GM20431 (cell line): ENCODE measurements around the gene CTNNA2.

Source experiments
- in situ Hi-C: fragments of 300-500 bp; cut with MseI, MboI; formaldehyde crosslinking; loops from one replicate; pipeline ENCODE4 v1.15.0; 2020; ENCODE audit warnings: low sequenced_read_pairs; ENCODE audit not compliant: unreplicated experiment

CTNNA2 gene

GRCh38 chr2:79697200-79697599, 184.3 kb downstream of the CTNNA2 start:
- in situ Hi-C loops, result no loop called here

- in situ Hi-C loops, result no loop called here
These were observed 187.8 kb downstream of the CTNNA2 start for GRCh38 chr2:79700651-79701050.

- in situ Hi-C loops, result no loop called here
These were observed 190.1 kb downstream of the CTNNA2 start for GRCh38 chr2:79702905-79703304.

- in situ Hi-C loops, result no loop called here
These were observed 198.2 kb downstream of the CTNNA2 start for GRCh38 chr2:79711098-79711497.

- in situ Hi-C loops, result no loop called here
These were observed 200.4 kb downstream of the CTNNA2 start for GRCh38 chr2:79713131-79713785.

- in situ Hi-C loops, result no loop called here
These were observed 201.4 kb downstream of the CTNNA2 start for GRCh38 chr2:79714283-79714682.

- in situ Hi-C loops, result no loop called here
These were observed 202.5 kb downstream of the CTNNA2 start for GRCh38 chr2:79715338-79715737.

- in situ Hi-C loops, result no loop called here
These were observed 203.4 kb downstream of the CTNNA2 start for GRCh38 chr2:79716266-79716665.

GRCh38 chr2:79717364-79718007, 204.6 kb downstream of the CTNNA2 start:
- in situ Hi-C loops, result no loop called here

- in situ Hi-C loops, result no loop called here
These were observed 208.2 kb downstream of the CTNNA2 start for GRCh38 chr2:79721061-79721460.

GRCh38 chr2:79721966-79722365, 209.1 kb downstream of the CTNNA2 start:
- in situ Hi-C loops, result no loop called here

- in situ Hi-C loops, result no loop called here
These were observed 211.0 kb downstream of the CTNNA2 start for GRCh38 chr2:79723830-79724229.

- in situ Hi-C loops, result no loop called here
These were observed 216.7 kb downstream of the CTNNA2 start for GRCh38 chr2:79729532-79729931.

GRCh38 chr2:79734518-79734917, 221.7 kb downstream of the CTNNA2 start:
- in situ Hi-C loops, result no loop called here

- in situ Hi-C loops, result no loop called here
These were observed 228.1 kb downstream of the CTNNA2 start for GRCh38 chr2:79740879-79741443.

GRCh38 chr2:79750321-79750720, 237.5 kb downstream of the CTNNA2 start:
- in situ Hi-C loops, result no loop called here

- in situ Hi-C loops, result no loop called here
These were observed 244.7 kb downstream of the CTNNA2 start for GRCh38 chr2:79757526-79757925.

- in situ Hi-C loops, result no loop called here
These were observed 245.2 kb downstream of the CTNNA2 start for GRCh38 chr2:79758042-79758441.

GRCh38 chr2:79758749-79759282, 246.0 kb downstream of the CTNNA2 start:
- in situ Hi-C loops, result no loop called here

GRCh38 chr2:79770926-79771325, 258.1 kb downstream of the CTNNA2 start:
- in situ Hi-C loops, result no loop called here

GRCh38 chr2:79771493-79771892, 258.6 kb downstream of the CTNNA2 start:
- in situ Hi-C loops, result no loop called here
